HG03066 (cell line): ENCODE results near the gene SMC5.
"Not testable (repeated sequence)": the region's sequence is repeated elsewhere in the genome, so short reads cannot be mapped to it uniquely, and the experiment has no call there.

ENCODE experiments used
- ATAC-seq: cut with Tn5 transposase; IDR thresholded peaks from one replicate; pipeline ENCODE4 v1.9.1; 2021; ENCODE audit warnings: low read depth; ENCODE audit not compliant: unreplicated experiment

SMC5 gene

DNA sequence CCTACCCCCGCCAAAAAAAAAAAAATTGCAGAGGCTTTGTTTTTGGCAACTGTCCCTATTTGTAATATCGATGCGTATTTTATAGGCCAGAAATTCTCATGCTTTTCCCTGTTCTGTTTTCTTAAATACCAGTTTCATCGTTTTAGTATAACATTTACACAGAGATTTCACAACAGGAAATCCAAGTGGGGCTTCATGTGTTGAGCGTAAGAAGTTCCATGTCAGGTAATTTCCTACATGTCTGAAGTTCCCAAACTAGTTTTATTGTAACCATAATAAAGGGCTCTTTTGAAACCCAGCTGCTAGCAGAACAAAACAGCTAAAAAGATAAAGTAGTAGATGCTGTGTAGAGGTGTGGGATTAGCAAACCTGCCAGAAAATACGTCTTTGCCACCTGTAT, 4.2 kb downstream of the SMC5 start:
- ATAC-seq = no peak

DNA sequence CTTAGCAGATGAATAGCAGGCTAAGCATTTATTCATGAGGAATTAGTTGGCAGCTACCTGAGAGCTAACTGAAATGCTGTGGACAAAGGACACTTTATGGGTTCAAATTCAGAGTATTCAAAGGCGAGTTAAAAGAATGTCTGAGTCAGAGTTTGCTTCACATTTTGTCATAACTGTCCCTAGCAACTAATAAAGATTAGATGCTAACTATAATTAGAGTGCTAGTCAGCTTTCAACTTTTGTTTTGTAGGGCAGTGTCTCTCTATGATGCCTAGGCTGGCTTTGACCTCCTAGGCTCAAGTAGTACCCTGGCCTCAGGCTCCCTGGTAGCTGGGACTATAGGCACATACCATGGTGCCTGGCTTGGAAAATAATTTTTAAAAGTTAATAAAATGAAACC, 4.6 kb downstream of the SMC5 start:
- ATAC-seq = no peak

DNA sequence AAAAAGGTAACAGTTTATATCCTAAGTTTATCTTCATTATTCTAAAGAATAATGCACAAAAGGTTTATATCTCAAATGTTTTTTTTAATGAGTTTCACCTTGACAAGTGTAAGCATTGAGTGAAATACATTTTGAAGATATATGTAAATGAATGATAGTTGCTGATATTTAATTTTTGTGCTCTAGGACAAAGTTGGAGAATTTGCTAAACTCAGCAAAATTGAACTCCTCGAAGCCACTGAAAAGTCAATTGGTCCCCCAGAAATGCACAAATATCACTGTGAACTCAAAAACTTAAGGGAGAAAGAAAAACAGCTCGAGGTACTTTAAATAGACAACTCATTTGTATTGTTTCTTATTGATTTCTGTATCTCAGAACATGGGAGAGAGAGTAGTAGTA, 19.5 kb downstream of the SMC5 start:
- ATAC-seq = no peak

- ATAC-seq = no peak
These were observed 25.1 kb downstream of the SMC5 start for GRCh38 chr9:70283848-70284247.

GRCh38 chr9:70285246-70285645, 26.5 kb downstream of the SMC5 start:
- ATAC-seq = no peak

GRCh38 chr9:70285981-70286598, 27.3 kb downstream of the SMC5 start:
- ATAC-seq = no peak

GRCh38 chr9:70290626-70291025, 31.8 kb downstream of the SMC5 start:
- no peak for ATAC-seq

GRCh38 chr9:70291446-70291845, 32.7 kb downstream of the SMC5 start:
- no peak for ATAC-seq

DNA sequence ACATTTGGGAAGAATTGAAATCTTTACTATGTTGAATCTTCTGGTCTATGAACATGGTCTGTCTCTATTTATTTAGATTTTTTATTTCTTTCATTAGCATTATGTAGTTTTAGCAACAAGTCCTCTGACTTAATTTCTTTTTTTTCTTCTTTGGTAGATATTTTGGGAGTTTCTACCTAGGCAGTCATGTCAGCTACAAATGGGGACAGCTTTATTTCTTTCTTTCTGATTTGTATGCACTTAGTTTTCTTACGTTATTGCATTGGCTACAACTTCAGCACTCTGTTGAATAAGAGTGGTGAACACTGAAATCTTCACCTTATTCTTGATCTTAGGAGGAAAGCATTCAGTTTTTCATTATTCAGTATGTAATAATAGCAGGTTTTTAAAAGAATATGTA, 33.5 kb downstream of the SMC5 start:
- ATAC-seq = no peak

DNA sequence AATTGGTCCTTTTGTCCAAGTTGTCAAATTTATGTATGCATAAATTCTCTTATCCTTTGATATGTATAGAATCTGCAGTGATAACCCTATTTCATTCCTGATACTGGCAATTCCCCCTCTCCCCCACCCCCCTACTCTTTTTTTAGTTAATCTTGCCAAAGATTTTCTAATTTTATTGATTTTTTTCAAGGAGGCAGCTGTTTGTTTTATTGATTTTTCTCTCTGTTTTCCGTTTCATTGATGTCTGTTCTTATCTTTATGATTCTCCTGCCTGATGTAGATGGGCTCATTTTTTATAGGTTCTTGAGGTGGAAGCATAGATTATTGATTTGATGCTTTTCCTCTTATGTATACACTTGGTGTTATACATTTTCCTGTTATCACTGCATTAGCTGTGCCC, 34.4 kb downstream of the SMC5 start:
- no peak for ATAC-seq

- no peak for ATAC-seq
These were observed 38.4 kb downstream of the SMC5 start for GRCh38 chr9:70297141-70297540.

DNA sequence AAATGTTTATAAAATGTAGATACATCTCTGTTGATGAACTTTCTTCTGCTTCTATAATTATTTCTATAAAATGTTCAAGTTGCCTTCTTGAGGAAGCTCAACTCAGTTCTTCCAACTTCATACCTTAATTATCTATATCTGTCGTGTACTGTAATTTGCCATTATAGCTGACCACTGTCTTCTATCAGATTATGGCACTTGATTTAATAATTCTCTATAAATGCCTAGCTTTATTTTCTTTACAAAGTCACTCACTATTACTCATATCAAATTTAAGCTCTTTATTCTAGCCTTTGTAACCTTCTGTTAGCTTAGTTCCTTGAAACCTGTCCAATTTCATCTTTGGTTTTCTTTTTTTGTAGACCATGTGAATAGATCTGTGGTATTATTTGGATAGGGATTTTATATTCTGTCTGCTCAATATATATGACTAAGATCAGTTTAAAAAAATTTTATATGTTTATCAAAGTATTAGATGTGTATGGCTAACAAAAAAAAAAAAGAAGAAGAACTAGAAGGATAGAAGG, 39.5 kb downstream of the SMC5 start:
- no peak for ATAC-seq

GRCh38 chr9:70303268-70303667, 44.5 kb downstream of the SMC5 start:
- ATAC-seq = no peak

- ATAC-seq = no peak
These were observed 46.0 kb downstream of the SMC5 start for GRCh38 chr9:70304810-70305209.

- ATAC-seq = no peak
These were observed 56.6 kb downstream of the SMC5 start for GRCh38 chr9:70315389-70315788.

DNA sequence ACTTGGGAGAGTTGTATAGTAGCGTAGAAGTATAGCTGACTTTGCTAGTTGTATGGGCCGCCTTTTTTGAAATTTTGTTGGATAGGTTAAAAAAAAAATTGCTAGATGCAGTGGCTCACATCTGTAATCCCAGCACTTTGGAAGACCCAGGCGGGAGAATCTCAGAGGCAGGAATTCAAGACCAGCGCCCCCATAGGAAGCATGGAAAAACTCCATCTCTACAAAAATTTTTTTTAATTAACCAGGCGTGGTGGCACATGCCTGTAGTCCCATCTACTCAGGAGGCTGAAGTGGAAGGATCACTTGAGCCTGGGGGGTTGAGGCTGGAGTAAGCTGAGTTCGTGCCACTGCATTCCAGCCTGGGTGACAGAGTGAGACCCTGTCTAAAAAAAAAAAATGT, 59.2 kb downstream of the SMC5 start:
- no peak for ATAC-seq

DNA sequence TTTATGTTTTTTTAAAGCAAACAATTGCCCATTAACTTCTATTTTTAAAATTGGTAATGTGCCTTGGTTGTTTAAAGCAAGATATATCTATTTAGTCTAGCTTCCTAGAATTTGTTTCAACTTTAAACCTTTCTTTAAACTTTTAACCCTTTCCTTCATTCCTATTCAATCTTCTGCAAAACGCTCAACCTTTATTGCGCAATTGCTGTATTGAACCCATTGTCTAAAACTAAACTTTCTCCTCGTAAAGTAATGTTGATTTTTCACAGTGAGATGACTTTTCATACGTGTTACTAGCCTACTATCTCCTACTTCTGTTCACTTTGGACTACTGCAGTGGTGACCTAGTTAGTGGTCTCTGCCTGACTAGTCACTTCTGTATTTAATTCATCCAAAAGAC, 63.3 kb downstream of the SMC5 start:
- ATAC-seq = no peak

- no peak for ATAC-seq
These were observed 66.2 kb downstream of the SMC5 start for GRCh38 chr9:70324963-70325362.

DNA sequence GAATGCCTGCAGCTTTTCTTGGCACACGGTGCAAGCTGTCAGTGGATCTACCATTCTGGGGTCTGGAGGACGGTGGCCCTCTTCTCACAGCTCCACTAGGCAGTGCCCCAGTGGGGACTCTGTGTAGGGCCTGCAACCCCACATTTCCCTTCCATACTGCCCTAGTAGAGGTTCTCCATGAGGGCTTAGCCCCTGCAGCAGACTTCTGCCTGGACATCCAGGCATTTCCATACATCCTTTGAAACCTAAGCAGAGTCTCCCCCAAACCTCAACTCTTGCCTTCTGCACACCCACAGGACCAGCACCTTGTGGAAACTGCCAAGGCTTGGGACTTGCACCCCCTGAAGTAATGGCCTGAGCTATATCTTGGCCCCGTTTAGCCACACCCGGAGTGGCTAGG, 69.8 kb downstream of the SMC5 start:
- ATAC-seq = not testable (repeated sequence)

DNA sequence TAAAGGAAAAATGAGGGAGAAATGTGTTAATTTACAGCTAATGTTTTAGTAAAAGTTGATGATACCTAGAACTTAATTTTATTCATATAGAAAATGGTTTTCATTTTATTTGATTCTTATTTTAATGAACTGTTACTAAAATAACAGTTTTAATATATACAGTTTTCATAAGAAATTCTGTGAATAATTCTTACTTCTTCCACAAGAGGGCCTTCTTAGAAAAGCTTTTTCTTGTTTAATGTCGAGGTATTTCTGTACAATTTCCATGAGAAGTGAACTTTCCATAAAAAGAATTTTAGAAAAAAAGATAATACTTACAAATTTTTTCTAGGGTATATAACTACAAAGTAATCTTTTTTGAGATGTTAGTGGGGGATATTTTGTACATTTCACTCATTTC, 81.8 kb downstream of the SMC5 start:
- ATAC-seq = no peak

GRCh38 chr9:70347046-70347445, 88.3 kb downstream of the SMC5 start:
- ATAC-seq = no peak

DNA sequence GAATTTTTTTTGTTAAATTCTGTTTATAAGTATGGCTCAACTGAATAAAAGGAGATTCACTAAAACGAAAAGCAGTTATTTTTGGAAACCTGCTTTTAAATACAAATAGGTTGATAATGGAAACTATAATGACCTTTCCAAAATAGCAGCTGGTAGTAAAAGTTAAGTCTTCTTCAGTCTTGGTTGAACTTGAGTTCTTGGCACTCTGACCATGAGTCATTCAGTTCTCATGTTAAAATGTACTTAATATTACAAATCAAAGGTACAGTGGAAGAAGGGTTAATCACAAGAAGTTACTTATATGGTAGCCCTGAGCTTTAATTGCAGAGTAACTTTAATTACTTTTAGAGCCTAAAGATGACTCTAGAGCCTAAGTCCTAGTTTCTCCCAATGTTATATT, 93.6 kb downstream of the SMC5 start:
- no peak for ATAC-seq

DNA sequence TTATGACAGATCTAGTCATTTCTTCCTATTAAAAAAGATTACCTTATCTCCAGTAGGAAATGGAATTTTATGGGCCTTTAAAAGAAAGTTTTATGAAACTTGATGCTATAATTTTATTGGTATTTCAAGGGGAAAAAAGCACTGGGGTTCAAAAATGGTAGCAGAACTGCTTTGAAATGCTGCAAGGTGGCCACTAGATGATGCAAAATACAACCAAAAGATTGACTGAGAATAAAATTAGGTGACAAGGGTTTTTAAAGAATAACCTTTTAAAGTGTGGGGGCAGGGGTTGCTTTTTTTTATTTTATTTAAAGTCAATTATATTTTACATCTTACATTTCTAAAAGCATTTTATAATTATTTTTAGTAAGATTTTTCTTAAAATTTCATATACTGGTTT, 94.0 kb downstream of the SMC5 start:
- no peak for ATAC-seq
